ENCODE data around the gene GRB14. TPM values are rescaled to one million over a fixed set of nuclear protein-coding genes. Genes with fewer than 3 reads are reported as not detected.

Gene GRB14
- polyA plus RNA-seq, 1 of the 3 experiments (the other 2 are of a cell fraction), result 3.9 TPM

- H3F3A ChIP-seq (replicated peaks; ENCODE audit: insufficient read depth), result peaks cover 5% of the 10 kb centered on the region
- no peak overlapping the region for H3K9ac ChIP-seq
- H3K4me1 ChIP-seq (ENCODE audit: control insufficient read depth in 1 of 2, insufficient read depth in 2 of 2, low read depth in 1 of 2, low read length in 1 of 2), result no peaks in the 10 kb centered on the region
- H3K9me2 ChIP-seq, result no peaks in the 10 kb centered on the region
- no peaks in the 10 kb centered on the region for H3K9me3 ChIP-seq
- POLR2A ChIA-PET, result no interaction called here
- no peak overlapping the region for H3K27ac ChIP-seq (ENCODE audit: low read depth in 2 of 2, low read length in 1 of 2)
- 96% methylated on average over 5 of the region's 5 CpGs for WGBS (ENCODE audit: low lambda C conversion rate)
- H3K36me3 ChIP-seq (replicated peaks in 1 of 2; ENCODE audit: control insufficient read depth in 1 of 2, insufficient read depth in 2 of 2, low read length in 1 of 2), result peaks cover 5 to 21% of the 10 kb centered on the region in 2 experiments
- TF ChIP-seq TAF1 (IDR thresholded peaks at IDR 0.05; ENCODE audit: borderline replicate concordance, low read depth, low read length) (no peak), NFIC (IDR thresholded peaks at IDR 0.05; ENCODE audit: borderline replicate concordance) (no peak), JUND (IDR thresholded peaks at IDR 0.05) (no peak), EZH2phosphoT487 (IDR thresholded peaks at IDR 0.05; ENCODE audit: borderline replicate concordance, low read depth) (no peak), CHD2 (IDR thresholded peaks at IDR 0.05; ENCODE audit: low read length, partially characterized antibody) (no peak), ELF1 (IDR thresholded peaks at IDR 0.05) (no peak), ZBTB33 (IDR thresholded peaks at IDR 0.05; ENCODE audit: borderline replicate concordance, low read depth) (no peak), USF1 (IDR thresholded peaks at IDR 0.05; ENCODE audit: borderline replicate concordance, low read depth) (no peak), REST (IDR thresholded peaks at IDR 0.05; ENCODE audit: low read depth, low read length) (no peak), GABPA (IDR thresholded peaks at IDR 0.05; ENCODE audit: low read depth) (no peak), RCOR1 (IDR thresholded peaks at IDR 0.05; ENCODE audit: low read length) (no peak), POLR2AphosphoS5 (IDR thresholded peaks at IDR 0.05; ENCODE audit: low read depth, low read length) (no peak), FOXJ3 (CRISPR knock-in tag; IDR thresholded peaks at IDR 0.05) (no peak)
- H3K79me2 ChIP-seq (ENCODE audit: insufficient read depth), result no peaks in the 10 kb centered on the region
- H3K4me2 ChIP-seq, result no peak overlapping the region
- no peaks in the 10 kb centered on the region for H4K20me1 ChIP-seq (ENCODE audit: insufficient read depth)
- H3K4me3 ChIP-seq (ENCODE audit: low read depth in 2 of 2, low read length in 1 of 2), result no peak overlapping the region
- H2AFZ ChIP-seq (ENCODE audit: low read depth), result no peak overlapping the region
- CTCF ChIA-PET, result interaction anchor here (0.9 to 2.1 kb wide), 8 partner anchors 10 to 1327 kb away, joined by 3 to 11 read pairs (median 5); no protein-coding TSS in a partner anchor
- no peak for DNase-seq
- H3K27me3 ChIP-seq (ENCODE audit: insufficient read depth), result no peaks in the 10 kb centered on the region
Observed at GRCh38 chr2:164496881-164497280, 124.4 kb downstream of the GRB14 start.

Data from SK-N-SH (cell line).